Stomach (tissue), 4 donors: Measurements from ENCODE around the gene COL9A2.

Source experiments
- EP300 ChIP-seq: sonication (generic); formaldehyde crosslinking; IDR thresholded peaks from one replicate; pipeline ENCODE4 v1.6.1; 2017; ENCODE audit warnings: antibody characterized with exemption
- POLR2A ChIP-seq, 4 donors: fragments of 450-650 bp; IDR thresholded peaks; one replicate each; pipeline ENCODE4 v1.6.1; 2016; ENCODE audit warnings: antibody characterized with exemption in 4 of 4, control low read depth in 2 of 4, mild to moderate bottlenecking in 1 of 4, moderate library complexity in 1 of 4
- POLR2AphosphoS5 ChIP-seq, 3 donors: sonication (generic); formaldehyde crosslinking; IDR thresholded peaks; one replicate each; pipeline ENCODE4 v1.6.1; 2016; ENCODE audit warnings: antibody characterized with exemption in 3 of 3
- TF ChIP-seq, protein P1 (sequence below), 7 experiments: fragments of 450-650 bp in 4 of 7; fragments of 200-600 bp in 3 of 7; sonication (generic) in 3 of 7; IDR thresholded peaks; one replicate each; pipeline ENCODE4 v1.5.1; 2016 to 2019; ENCODE audit warnings: antibody characterized with exemption in 7 of 7, control low read depth in 2 of 7, mild to moderate bottlenecking in 1 of 7

DNA sequence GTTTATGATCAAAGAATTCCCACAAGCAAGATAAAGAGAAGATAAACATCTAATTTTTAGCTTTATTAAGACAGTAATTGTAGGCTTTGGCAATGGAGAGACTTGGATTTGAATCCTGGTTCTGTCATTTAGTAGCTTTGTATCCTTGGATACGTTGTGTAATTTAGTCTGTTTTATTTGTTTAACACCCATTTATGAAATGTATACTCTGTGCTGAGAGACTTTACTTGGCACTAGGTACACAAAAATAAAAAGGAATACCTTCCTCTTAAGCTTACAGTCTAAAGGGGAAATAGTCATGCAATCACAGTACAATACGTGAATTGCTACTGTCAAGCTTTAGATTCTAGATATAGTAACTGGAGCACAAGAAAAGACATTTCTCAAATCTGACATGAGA lies 35.2 kb downstream of the COL9A2 start:
- TF ChIP-seq POLR2A (IDR thresholded peaks at IDR 0.05) (no peak), POLR2AphosphoS5 (IDR thresholded peaks at IDR 0.05) (no peak), EP300 (no peak)
- TF ChIP-seq, protein P1, sequence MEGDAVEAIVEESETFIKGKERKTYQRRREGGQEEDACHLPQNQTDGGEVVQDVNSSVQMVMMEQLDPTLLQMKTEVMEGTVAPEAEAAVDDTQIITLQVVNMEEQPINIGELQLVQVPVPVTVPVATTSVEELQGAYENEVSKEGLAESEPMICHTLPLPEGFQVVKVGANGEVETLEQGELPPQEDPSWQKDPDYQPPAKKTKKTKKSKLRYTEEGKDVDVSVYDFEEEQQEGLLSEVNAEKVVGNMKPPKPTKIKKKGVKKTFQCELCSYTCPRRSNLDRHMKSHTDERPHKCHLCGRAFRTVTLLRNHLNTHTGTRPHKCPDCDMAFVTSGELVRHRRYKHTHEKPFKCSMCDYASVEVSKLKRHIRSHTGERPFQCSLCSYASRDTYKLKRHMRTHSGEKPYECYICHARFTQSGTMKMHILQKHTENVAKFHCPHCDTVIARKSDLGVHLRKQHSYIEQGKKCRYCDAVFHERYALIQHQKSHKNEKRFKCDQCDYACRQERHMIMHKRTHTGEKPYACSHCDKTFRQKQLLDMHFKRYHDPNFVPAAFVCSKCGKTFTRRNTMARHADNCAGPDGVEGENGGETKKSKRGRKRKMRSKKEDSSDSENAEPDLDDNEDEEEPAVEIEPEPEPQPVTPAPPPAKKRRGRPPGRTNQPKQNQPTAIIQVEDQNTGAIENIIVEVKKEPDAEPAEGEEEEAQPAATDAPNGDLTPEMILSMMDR (IDR thresholded peaks at IDR 0.05), result no peak
